GM18519 (cell line): Measurements from ENCODE around the gene SARNP.
A peak's percentile ranks its signal among the peaks of the same experiment; 100 is the strongest.

Source experiments
- ATAC-seq: cut with Tn5 transposase; IDR thresholded peaks from one replicate; pipeline ENCODE4 v1.9.1; 2021; ENCODE audit warnings: mild to moderate bottlenecking, moderate library complexity; ENCODE audit not compliant: unreplicated experiment, low FRiP score

The SARNP gene

DNA sequence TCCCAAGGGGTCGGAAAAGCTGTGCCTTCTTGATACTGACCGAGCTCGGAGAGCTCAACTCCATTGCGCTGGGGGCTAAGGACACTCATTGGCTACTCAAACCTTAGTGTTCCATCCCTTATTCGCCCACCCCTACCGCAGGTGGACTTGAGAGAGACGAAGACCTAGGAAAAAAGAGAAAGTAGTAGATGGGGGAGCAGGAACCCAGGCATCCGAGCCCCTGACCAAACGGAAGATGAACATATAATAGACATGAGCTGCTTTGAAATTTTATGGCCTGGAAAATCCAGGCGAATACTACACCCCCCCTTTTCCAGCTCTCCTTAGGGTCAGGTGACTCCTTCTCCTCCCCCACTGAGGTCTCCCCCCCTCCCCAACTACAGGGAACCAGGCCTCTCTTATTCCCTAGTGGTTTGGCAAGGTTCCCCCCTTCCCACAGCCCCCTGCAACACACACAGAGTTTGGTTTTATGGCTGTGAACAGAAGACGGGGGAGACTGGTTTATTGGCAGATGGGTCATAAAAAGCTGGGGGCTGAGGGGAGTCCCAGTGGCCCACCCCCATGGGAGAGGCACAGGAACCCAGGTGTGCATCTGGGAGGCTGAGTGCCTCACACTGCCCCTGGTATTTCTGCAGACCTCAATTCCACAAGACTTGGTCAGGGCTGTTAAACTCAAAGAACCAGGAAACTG, 73.0 kb downstream of the SARNP start:
- no peak for ATAC-seq

DNA sequence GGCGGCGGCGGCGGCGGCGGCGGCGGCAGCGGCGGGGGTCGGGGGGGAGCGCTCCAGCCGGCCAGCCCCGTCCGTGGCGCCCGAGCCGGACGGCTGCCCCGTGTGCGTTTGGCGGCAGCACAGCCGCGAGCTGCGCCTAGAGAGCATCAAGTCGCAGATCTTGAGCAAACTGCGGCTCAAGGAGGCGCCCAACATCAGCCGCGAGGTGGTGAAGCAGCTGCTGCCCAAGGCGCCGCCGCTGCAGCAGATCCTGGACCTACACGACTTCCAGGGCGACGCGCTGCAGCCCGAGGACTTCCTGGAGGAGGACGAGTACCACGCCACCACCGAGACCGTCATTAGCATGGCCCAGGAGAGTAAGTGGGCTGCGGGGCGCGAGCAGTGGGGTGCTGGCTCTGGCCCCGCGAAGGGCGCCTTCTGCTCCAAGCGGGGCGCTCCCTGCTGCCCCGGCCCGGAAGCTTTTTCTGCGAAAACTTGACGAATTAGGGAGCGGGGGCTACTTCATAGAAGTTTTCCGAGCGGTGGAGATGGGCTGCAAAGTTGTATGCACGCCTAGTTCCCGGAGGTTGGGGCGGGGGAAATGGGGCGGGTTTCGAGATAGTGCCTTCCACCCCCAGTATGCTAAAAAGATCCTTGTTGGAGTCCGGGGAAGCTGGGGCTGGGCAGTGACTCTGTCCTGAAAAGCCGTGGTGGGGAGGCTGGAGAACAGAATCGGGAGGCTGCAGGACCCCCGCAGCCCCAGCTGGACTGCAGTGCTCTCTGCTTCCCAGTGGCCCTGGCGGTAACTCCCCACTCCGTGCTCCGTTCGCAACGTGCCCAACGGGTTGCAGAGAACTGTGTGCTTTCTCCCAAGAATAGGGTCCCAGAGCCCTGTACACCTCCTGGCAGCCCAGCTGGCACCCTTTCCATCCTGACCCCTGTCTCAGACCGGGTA, 73.9 kb downstream of the SARNP start:
- no peak for ATAC-seq

- ATAC-seq = no peak
Observed at GRCh38 chr12:55742719-55743405, 74.7 kb downstream of the SARNP start, which contains the start of gene GDF11. GDF11 (plus strand) TSS chr12:55743122; CDS start chr12:55743317, 195 bp downstream.

GRCh38 chr12:55741931-55742680, 75.4 kb downstream of the SARNP start:
- ATAC-seq = no peak

- no peak for ATAC-seq
Observed at GRCh38 chr12:55739025-55739378, 78.5 kb downstream of the SARNP start.

GRCh38 chr12:55738123-55739024, 79.2 kb downstream of the SARNP start:
- ATAC-seq = peak; percentile 57

- ATAC-seq = no peak
Observed at GRCh38 chr12:55737581-55738122, 79.9 kb downstream of the SARNP start.

DNA sequence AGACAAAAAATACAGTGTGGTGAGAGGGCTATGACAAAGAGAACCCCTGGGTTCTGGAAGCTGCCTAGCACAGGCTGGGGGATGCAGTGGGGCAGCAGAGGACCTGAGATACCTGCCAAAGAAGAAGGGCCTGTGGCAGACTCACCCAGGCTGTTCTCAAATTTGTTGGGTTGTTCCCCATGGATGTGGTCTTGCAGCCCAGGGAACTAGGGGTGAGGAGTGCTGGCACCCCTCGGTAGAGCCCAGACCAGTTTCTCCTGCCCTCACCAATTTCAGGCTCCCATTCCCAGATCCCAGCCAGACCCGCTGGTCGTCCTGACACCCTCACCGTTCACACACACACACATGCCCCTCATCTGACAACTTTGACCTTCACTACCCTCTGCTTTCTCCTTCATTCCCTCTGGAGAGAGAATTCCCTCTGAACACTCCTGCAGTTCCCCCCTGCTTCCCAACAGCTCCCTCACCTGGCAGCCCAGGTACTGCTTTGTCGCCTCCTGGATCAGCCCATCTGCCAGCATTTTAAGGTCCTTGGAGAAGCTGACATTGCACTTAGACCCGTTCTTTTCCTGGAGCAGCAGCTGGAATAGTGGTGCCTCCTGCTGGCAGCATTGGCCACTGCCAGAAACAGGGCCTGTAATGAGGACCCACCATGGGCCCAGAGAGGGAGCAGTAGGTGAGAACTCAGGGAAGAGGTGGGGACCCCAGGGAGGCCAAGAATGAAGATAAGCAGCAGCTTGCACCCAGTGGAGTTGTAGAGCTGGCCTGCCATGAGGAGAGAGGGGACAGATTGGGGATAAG, 80.5 kb downstream of the SARNP start:
- no peak for ATAC-seq

GRCh38 chr12:55736076-55736475, 81.4 kb downstream of the SARNP start:
- no peak for ATAC-seq

DNA sequence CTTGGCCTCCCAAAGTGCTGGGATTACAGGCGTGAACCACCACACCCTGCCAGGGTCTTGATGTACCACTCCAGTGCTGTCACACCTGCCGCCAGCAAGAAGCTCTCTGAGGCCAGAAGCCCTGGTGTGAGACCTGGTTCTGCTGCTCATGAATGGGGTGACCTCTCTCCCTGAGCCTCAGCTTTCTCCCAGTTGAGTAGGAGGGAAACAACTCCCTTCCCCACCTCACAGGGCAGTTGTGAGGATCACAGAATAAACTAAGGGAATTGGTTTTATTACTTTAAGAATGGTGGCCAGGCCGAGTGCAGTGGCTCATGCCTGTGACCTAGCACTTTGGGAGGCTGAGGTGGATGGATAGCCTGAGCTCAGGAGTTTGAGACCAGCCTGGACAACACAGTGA, 82.9 kb downstream of the SARNP start:
- ATAC-seq = no peak

GRCh38 chr12:55733858-55734257, 83.7 kb downstream of the SARNP start:
- no peak for ATAC-seq

DNA sequence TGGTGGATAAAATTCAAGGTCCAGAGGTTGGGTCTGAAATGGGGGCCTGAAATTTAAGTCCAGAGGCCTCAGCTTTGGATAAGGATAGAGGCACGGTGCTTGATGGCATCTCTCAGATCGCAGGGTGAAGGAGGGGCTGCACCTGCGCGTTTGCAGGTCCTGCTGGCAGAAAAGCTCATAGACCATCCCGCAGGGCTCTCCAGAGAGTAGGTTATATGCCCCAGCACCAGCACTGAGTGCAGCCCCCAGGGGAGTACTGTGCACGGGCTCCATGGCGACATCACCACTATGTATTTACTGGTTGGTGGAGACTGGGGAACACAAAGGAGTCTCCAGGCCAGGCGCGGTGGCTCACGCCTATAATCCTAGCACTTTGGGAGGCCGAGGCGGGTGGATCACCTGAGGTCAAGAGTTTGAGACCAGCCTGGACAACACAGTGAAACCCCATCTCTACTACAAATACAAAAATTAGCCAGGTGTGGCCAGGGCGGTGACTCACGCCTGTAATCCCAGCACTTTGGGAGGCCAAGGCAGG, 84.4 kb downstream of the SARNP start:
- no peak for ATAC-seq

DNA sequence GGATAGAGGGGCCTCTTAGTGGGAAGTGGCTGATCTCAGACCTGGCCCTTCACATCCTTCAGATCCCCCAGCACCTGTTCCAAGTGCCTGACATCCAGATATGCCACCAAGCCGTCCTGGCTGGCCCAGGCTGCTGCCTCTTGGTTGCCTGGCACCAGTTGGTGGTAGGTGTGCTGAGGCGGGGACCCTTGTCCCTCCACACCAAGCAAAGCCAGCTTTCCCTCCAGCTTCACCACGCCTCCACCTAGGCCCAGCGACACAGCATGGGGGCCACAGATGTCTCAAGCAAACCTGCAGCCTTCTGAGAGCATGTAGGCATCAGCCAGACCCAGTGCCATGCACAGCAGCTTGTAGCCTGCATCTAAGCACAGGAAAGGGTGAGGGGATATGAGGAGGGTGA, 85.2 kb downstream of the SARNP start:
- no peak for ATAC-seq

GRCh38 chr12:55729819-55730818, 87.4 kb downstream of the SARNP start:
- peak; percentile 32 for ATAC-seq

DNA sequence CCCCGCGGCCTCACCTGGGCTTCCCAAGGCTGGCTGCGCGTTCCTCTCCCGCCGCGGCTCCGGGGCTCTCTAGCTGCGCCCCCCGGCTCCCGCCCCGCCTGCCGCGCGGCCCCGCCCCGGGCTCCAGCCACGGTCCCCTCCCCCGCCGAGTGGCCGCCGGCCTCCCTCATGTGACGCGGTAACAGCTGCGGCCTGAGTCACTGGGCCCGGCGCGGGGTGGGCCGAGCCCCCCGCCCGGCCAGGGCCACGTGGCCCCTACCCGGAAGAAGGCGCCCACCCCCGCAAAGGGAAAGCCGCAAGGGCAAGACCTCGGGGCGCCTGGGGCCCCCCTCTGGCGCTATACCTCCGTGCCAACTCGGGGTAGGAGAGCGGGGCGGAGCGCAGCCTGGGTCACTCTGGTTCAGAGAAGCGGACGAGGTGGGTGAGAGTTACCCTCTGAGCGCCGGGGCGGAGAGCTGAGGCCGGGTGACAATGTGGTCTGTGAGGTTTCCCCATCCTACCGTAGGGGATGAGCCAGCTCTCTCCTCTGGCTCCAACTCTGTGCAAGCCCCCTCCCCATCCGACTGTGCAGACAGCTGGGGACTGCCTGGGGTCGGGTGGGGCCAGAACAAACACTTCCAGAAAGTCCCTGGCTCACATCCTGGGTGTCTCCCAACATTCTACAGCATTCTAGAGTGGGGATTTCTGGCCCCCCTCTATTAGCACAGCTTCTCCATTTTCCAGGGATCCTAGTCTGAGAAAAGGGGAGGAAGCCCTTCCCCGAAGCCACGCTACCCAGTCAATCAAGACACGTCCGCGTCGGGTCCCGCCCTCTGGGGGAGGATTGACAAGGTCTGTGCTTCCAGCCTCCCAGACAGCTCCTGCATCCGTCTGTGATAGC, 88.3 kb downstream of the SARNP start, which contains the start of gene CD63:
TSS of gene CD63 (minus strand) at position 71 of the 880 bp plus-strand sequence. CDS start 668 bp downstream, outside the sequence.
- peak; percentile 51 for ATAC-seq
